H1 (cell line): ENCODE measurements around the gene SNX6.
"Not testable (repeated sequence)": the region's sequence is repeated elsewhere in the genome, so short reads cannot be mapped to it uniquely, and the experiment has no call there.

ENCODE experiments used
- BACH1 ChIP-seq: IDR thresholded peaks from 2 replicates; pipeline ENCODE4 v1.6.1; 2012; ENCODE audit warnings: low read length, improper control_type of control experiment
- CBX5 ChIP-seq: fragments of 300-800, 300-1000 bp; sonication (generic); IDR thresholded peaks from 2 replicates; pipeline ENCODE4 v1.7.1; 2016; ENCODE audit warnings: antibody characterized with exemption, low read length, low read depth
- EP300 ChIP-seq, 2 experiments: IDR thresholded peaks; 1 replicate in 1 of 2; 2 replicates in 1 of 2; pipeline ENCODE4 v1.6.1; 2011 to 2012; ENCODE audit warnings: low read depth in 2 of 2, low read length in 2 of 2, mild to moderate bottlenecking in 2 of 2, borderline replicate concordance in 1 of 2, inconsistent platforms in 1 of 2, moderate library complexity in 1 of 2
- HDAC6 ChIP-seq: IDR thresholded peaks from one replicate; pipeline ENCODE4 v1.7.1; 2012; ENCODE audit warnings: low read depth, mild to moderate bottlenecking, inconsistent platforms, low read length, moderate library complexity
- JUN ChIP-seq: IDR thresholded peaks from 2 replicates; pipeline ENCODE4 v1.6.1; 2011; ENCODE audit warnings: low read depth, mild to moderate bottlenecking, improper control_type of control experiment, low read length
- KDM5A ChIP-seq: fragments of 200-600 bp; IDR thresholded peaks from 2 replicates; pipeline ENCODE4 v1.7.1; 2012; ENCODE audit warnings: mild to moderate bottlenecking, low read length, inconsistent platforms, mixed read lengths
- PHF8 ChIP-seq: fragments of 200-600 bp; sonication (generic); conservative IDR thresholded peaks from 2 replicates; pipeline ENCODE4 v1.7.1; 2012; ENCODE audit warnings: low read depth, mild to moderate bottlenecking, inconsistent platforms, low read length, moderate library complexity
- POLR2A ChIP-seq, 2 experiments: IDR thresholded peaks; 1 replicate in 1 of 2; 2 replicates in 1 of 2; pipeline ENCODE4 v1.6.1; 2011; ENCODE audit warnings: low read depth in 2 of 2, low read length in 2 of 2, mild to moderate bottlenecking in 2 of 2; ENCODE audit errors: control extremely low read depth in 1 of 2
- POLR2AphosphoS5 ChIP-seq: IDR thresholded peaks from 2 replicates; pipeline ENCODE4 v1.6.1; 2011; ENCODE audit warnings: low read depth, low read length
- RAD21 ChIP-seq, 2 experiments: IDR thresholded peaks in 1 of 2; conservative IDR thresholded peaks in 1 of 2; 2 replicates each; pipeline ENCODE4 v1.6.1; 2011; ENCODE audit warnings: low read depth in 2 of 2, low read length in 2 of 2, improper control_type of control experiment in 1 of 2, inconsistent platforms in 1 of 2, mild to moderate bottlenecking in 1 of 2, moderate library complexity in 1 of 2
- RFX5 ChIP-seq: IDR thresholded peaks from 2 replicates; pipeline ENCODE4 v1.6.1; 2011; ENCODE audit warnings: low read depth, low read length, improper control_type of control experiment, borderline replicate concordance
- SUZ12 ChIP-seq: fragments of 200-600 bp; sonication (generic); IDR thresholded peaks from 2 replicates; pipeline ENCODE4 v1.6.1; 2012; ENCODE audit warnings: mild to moderate bottlenecking, inconsistent platforms, low read length, moderate library complexity, mixed read lengths
- TAF7 ChIP-seq: optimal IDR thresholded peaks from 2 replicates; pipeline ENCODE3; 2011; ENCODE audit warnings: low read depth, mild to moderate bottlenecking, inconsistent platforms, low read length, moderate library complexity, borderline replicate concordance
- TF ChIP-seq, protein P1 (sequence below), 3 experiments: IDR thresholded peaks; 1 replicate in 2 of 3; 2 replicates in 1 of 3; pipeline versions ENCODE4 v1.5.1 to v1.6.1; 2011; ENCODE audit warnings: low read length in 3 of 3, mild to moderate bottlenecking in 3 of 3, inconsistent platforms in 2 of 3, low read depth in 1 of 3, moderate library complexity in 1 of 3; ENCODE audit not compliant: insufficient read depth in 1 of 3; ENCODE audit errors: control extremely low read depth in 1 of 3

DNA sequence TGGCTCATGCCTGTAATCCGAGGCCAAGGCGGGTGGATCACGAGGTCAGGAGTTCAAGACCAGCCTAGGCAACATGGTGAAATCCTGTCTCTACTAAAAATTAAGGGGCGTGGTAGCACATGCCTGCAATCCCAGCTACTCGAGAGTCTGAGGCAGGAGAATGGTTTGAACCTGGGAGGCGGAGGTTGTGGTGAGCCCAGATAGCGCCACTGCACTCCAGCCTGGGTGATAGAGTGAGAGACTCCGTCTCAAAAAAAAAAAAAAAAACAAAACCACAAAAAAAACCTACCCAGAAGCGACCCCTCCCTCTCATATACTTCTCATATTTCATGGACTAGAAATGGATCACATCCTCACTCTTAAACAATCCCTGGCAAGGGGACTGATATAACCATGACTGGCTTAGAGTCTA, 4.4 kb upstream of the SNX6 start:
- TF ChIP-seq, protein P1, sequence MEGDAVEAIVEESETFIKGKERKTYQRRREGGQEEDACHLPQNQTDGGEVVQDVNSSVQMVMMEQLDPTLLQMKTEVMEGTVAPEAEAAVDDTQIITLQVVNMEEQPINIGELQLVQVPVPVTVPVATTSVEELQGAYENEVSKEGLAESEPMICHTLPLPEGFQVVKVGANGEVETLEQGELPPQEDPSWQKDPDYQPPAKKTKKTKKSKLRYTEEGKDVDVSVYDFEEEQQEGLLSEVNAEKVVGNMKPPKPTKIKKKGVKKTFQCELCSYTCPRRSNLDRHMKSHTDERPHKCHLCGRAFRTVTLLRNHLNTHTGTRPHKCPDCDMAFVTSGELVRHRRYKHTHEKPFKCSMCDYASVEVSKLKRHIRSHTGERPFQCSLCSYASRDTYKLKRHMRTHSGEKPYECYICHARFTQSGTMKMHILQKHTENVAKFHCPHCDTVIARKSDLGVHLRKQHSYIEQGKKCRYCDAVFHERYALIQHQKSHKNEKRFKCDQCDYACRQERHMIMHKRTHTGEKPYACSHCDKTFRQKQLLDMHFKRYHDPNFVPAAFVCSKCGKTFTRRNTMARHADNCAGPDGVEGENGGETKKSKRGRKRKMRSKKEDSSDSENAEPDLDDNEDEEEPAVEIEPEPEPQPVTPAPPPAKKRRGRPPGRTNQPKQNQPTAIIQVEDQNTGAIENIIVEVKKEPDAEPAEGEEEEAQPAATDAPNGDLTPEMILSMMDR (IDR thresholded peaks at IDR 0.05; ENCODE audit: control extremely low read depth in 1 of 3, insufficient read depth in 1 of 3, low read depth in 1 of 3, low read length in 3 of 3), result not testable (repeated sequence)
- not testable (repeated sequence) for TF ChIP-seq EP300 (IDR thresholded peaks at IDR 0.05; ENCODE audit: borderline replicate concordance in 1 of 2, low read depth in 2 of 2, low read length in 2 of 2); RFX5; RAD21 (IDR thresholded peaks at IDR 0.05 in 1 of 2, conservative IDR thresholded peaks at IDR 0.05 in 1 of 2; ENCODE audit: low read depth in 2 of 2, low read length in 2 of 2); TAF7; JUN; KDM5A; BACH1; HDAC6; POLR2A (IDR thresholded peaks at IDR 0.05; ENCODE audit: control extremely low read depth in 1 of 2, low read depth in 2 of 2, low read length in 2 of 2); PHF8; SUZ12; POLR2AphosphoS5; CBX5
